ENCODE measurements around the gene C10orf88.

DNA sequence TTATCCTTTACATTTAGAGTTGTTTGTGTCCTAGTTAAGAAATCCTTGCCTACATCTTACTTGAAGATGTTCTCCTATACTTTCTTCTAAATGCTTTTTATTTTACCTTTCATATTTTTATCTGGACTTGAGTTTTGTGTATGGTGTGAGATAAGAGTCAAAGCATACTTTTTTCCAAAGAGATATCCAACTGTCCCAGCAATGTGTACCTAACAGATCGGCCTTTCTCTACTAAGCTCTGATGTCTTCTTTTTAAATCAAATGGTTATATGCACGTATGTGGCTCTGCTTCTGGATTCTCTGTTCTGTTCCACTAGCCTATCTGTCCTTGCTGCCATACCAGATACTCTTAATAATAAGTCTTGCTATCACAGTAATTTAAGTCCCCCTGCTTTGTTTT lies 47.3 kb upstream of the C10orf88 start:
- TF ChIP-seq CTCF (IDR thresholded peaks at IDR 0.05), result no peak
- TF ChIP-seq POLR2A (IDR thresholded peaks at IDR 0.05), result no peak
- TF ChIP-seq POLR2AphosphoS5 (IDR thresholded peaks at IDR 0.05), result no peak
